K562 (cell line): Measurements from ENCODE around the gene SLC1A2. TPM values are rescaled to one million over a fixed set of nuclear protein-coding genes. Genes with fewer than 3 reads are reported as not detected.

Source experiments
- ATAC-seq: fragments of 200-7000 bp; cut with Tn5 transposase; 3 replicates; pipeline ENCODE4 v1.9.1; 2020; ENCODE audit warnings: moderate library complexity
- BruUV-seq: library from RNA; stranded (reverse); fragments of 400-500 nt; replicated peaks from 2 replicates; lab custom pipeline; 2021; lab: Mats Ljungman, UMichigan
- CTCF ChIA-PET: fragments of 300-600 bp; formaldehyde crosslinking; extraction: SDS; loops from one replicate; lab custom pipeline; 2021; ENCODE audit warnings: low intra/inter-chr PET ratio; lab: Yijun Ruan, JAX
- POLR2A ChIA-PET: fragments of 300-600, 350-650 bp; sonication (Branson Sonifier 250); formaldehyde crosslinking; extraction: SDS; loops from one replicate; lab custom pipeline; 2021; ENCODE audit warnings: antibody characterized with exemption, inconsistent platforms; lab: Yijun Ruan, JAX
- DNase-seq, 4 experiments: peaks; one replicate each; pipeline versions ENCODE4 v3.0.0 to v3.0.0-alpha.2; 2011 to 2018; ENCODE audit warnings: low spot score in 3 of 4, mixed read lengths in 3 of 4; ENCODE audit errors: extremely low read depth in 1 of 4
- FAIRE-seq: peaks from 2 replicates; lab custom pipeline; 2011; peaks lifted over from hg19 to GRCh38; lab: Jason Lieb, UNC
- H2AFZ ChIP-seq: 2 replicates; pipeline ENCODE4 v1.6.0; 2011; ENCODE audit warnings: low read depth, low read length, control low read depth, inconsistent platforms
- H3K27ac ChIP-seq: fragments of 200-600 bp; 3 replicates; pipeline ENCODE4 v1.8.0; 2011; ENCODE audit warnings: low read depth, mild to moderate bottlenecking, control low read depth, inconsistent platforms, low read length, moderate library complexity, mixed read lengths; ENCODE audit errors: extremely low read depth
- H3K27me3 ChIP-seq, 2 experiments: fragments of 300-600 bp in 1 of 2; 2 replicates in 1 of 2; 3 replicates in 1 of 2; pipeline versions ENCODE4 v1.6.0 to v1.8.0; 2011; ENCODE audit warnings: inconsistent platforms in 2 of 2, low read length in 2 of 2, mild to moderate bottlenecking in 1 of 2, mixed read lengths in 1 of 2, moderate library complexity in 1 of 2; ENCODE audit not compliant: control insufficient read depth in 2 of 2, insufficient read depth in 2 of 2
- H3K36me3 ChIP-seq: fragments of 300-600 bp; 3 replicates; pipeline ENCODE4 v1.8.0; 2011; ENCODE audit warnings: mild to moderate bottlenecking, low read length, inconsistent platforms; ENCODE audit not compliant: control insufficient read depth, insufficient read depth
- H3K4me1 ChIP-seq, 2 experiments: fragments of 200-600 bp in 1 of 2; replicated peaks in 1 of 2; 2 replicates in 1 of 2; 3 replicates in 1 of 2; pipeline versions ENCODE4 v1.5.1 to v1.8.0; 2011; ENCODE audit warnings: inconsistent platforms in 2 of 2, low read length in 2 of 2, mild to moderate bottlenecking in 1 of 2, mixed read lengths in 1 of 2, moderate library complexity in 1 of 2; ENCODE audit not compliant: control insufficient read depth in 2 of 2, insufficient read depth in 2 of 2
- H3K4me2 ChIP-seq: 2 replicates; pipeline ENCODE4 v1.6.1; 2011; ENCODE audit warnings: low read length, control low read depth, inconsistent platforms, mixed read lengths; ENCODE audit not compliant: insufficient read depth
- H3K4me3 ChIP-seq: fragments of 200-600 bp; sonication (generic), shearing (Covaris generic); 2 replicates; pipeline ENCODE4 v1.5.1; 2016; ENCODE audit warnings: control low read depth, inconsistent platforms
- H3K79me2 ChIP-seq: fragments of 200-600 bp; 3 replicates; pipeline ENCODE4 v1.8.0; 2011; ENCODE audit warnings: low read length, inconsistent platforms; ENCODE audit not compliant: control insufficient read depth, insufficient read depth
- H3K9ac ChIP-seq, 2 experiments: 2 replicates each; pipeline versions ENCODE4 v1.6.0 to v1.6.1; 2011; ENCODE audit warnings: low read depth in 2 of 2, low read length in 2 of 2, control low read depth in 1 of 2, inconsistent platforms in 1 of 2, mild to moderate bottlenecking in 1 of 2, mixed read lengths in 1 of 2; ENCODE audit not compliant: insufficient read depth in 1 of 2
- H3K9me1 ChIP-seq: one replicate; pipeline ENCODE4 v1.6.0; 2011; ENCODE audit warnings: inconsistent platforms, mild to moderate bottlenecking, low read length, moderate library complexity; ENCODE audit not compliant: control insufficient read depth, insufficient read depth
- H3K9me3 ChIP-seq: replicated peaks from 2 replicates; pipeline ENCODE4 v1.5.1; 2011; ENCODE audit warnings: low read depth, low read length, inconsistent platforms; ENCODE audit not compliant: control insufficient read depth, insufficient read depth
- H4K20me1 ChIP-seq: replicated peaks from 2 replicates; pipeline ENCODE4 v1.6.1; 2011; ENCODE audit warnings: low read length, inconsistent platforms, mixed read lengths; ENCODE audit not compliant: control insufficient read depth, insufficient read depth
- CHD1 ChIP-seq: fragments of 200-600 bp; sonication (generic); IDR thresholded peaks from one replicate; pipeline ENCODE4 v1.6.1; 2012; ENCODE audit warnings: mild to moderate bottlenecking, moderate library complexity, low read length, inconsistent platforms
- HMGN3 ChIP-seq: IDR thresholded peaks from 2 replicates; pipeline ENCODE4 v1.6.1; 2011; ENCODE audit warnings: borderline replicate concordance, low read depth, mild to moderate bottlenecking, mixed read lengths, low read length; ENCODE audit not compliant: insufficient read length; ENCODE audit errors: extremely low read depth
- NFE2L1 ChIP-seq: fragments of 450-650 bp; IDR thresholded peaks from 2 replicates; pipeline ENCODE4 v1.6.1; 2016; ENCODE audit warnings: missing genetic modification characterization, low read depth, mild to moderate bottlenecking, missing compliant biosample characterization, moderate library complexity, borderline replicate concordance
- NR4A1 ChIP-seq, 2 experiments: fragments of 250-450 bp in 1 of 2; fragments of 450-650 bp in 1 of 2; sonication (Bioruptor Pico) in 1 of 2; IDR thresholded peaks; 2 replicates each; pipeline versions ENCODE4 v1.4.0 to v1.6.1; 2016 to 2020; ENCODE audit warnings: mild to moderate bottlenecking in 2 of 2, missing compliant biosample characterization in 1 of 2, missing genetic modification characterization in 1 of 2, moderate library complexity in 1 of 2
- WGBS: fragments of 100-300 bp; shearing (Covaris generic); methylation state at CpG from one replicate; pipeline ENCODE4 v1.1.6; 2016; ENCODE audit warnings: low coverage, mixed read lengths; ENCODE audit not compliant: insufficient coverage; ENCODE audit errors: missing lambda C conversion rate; 5-methylcytosine and 5-hydroxymethylcytosine counted together
- in situ Hi-C: fragments of 300-500 bp; cut with MboI; formaldehyde crosslinking; loops from 4 replicates; pipeline ENCODE4 v1.15.0; 2018; ENCODE audit warnings: inconsistent platforms, mixed read lengths
- intact Hi-C: fragments of 100-400 bp; cut with micrococcal nuclease; formaldehyde crosslinking; loops from 2 replicates; pipeline ENCODE4 v1.14.2; 2022
- polyA plus RNA-seq, 8 experiments: library from polyadenylated mRNA; depleted of rRNA in 4 of 8; stranded (reverse) in 5 of 8; unstranded in 3 of 8; fragments of >200 nt; fragmentation: Nextera tagmentation in 2 of 8; fragmentation: Illumina TruSeq in 1 of 8; extraction: Ambion mirVana in 2 of 8; extraction: Trizol in 1 of 8; gene quantifications; 2 replicates each; pipeline versions ENCODE4 v1.2.1 to v1.2.3, GENCODE V29; 2011 to 2014; ENCODE audit warnings: inconsistent platforms in 1 of 8, missing spikeins in 1 of 8
- total RNA-seq, 7 experiments: library from RNA; depleted of rRNA in 6 of 7; stranded (reverse); fragments of >200 nt in 6 of 7; fragmentation: Illumina TruSeq in 2 of 7; extraction: Trizol in 2 of 7; gene quantifications; 2 replicates each; pipeline versions ENCODE4 v1.2.1 to v1.2.3, GENCODE V29; 2011 to 2021; ENCODE audit warnings: low replicate concordance in 1 of 7
- TF ChIP-seq, protein P1 (sequence below), 2 experiments: fragments of 450-650 bp in 1 of 2; sonication (generic) in 1 of 2; formaldehyde crosslinking in 1 of 2; IDR thresholded peaks; 2 replicates each; pipeline versions ENCODE4 v1.7.1 to v1.9.0; 2016 to 2022; ENCODE audit warnings: inconsistent platforms in 1 of 2, mild to moderate bottlenecking in 1 of 2, missing genetic modification reagents in 1 of 2
- TF ChIP-seq, protein P2 (sequence below): sonication (generic); formaldehyde crosslinking; IDR thresholded peaks from 2 replicates; pipeline ENCODE4 v1.4.0; 2020; ENCODE audit warnings: mild to moderate bottlenecking, missing genetic modification reagents

SLC1A2 gene
- total and polyA plus RNA-seq, 9 of the 15 experiments (the other 6 are each of a cell fraction or from before 2014, with no cell fraction given) = 0.03 to 0.07 (median 0.04) TPM; not detected in 5

DNA sequence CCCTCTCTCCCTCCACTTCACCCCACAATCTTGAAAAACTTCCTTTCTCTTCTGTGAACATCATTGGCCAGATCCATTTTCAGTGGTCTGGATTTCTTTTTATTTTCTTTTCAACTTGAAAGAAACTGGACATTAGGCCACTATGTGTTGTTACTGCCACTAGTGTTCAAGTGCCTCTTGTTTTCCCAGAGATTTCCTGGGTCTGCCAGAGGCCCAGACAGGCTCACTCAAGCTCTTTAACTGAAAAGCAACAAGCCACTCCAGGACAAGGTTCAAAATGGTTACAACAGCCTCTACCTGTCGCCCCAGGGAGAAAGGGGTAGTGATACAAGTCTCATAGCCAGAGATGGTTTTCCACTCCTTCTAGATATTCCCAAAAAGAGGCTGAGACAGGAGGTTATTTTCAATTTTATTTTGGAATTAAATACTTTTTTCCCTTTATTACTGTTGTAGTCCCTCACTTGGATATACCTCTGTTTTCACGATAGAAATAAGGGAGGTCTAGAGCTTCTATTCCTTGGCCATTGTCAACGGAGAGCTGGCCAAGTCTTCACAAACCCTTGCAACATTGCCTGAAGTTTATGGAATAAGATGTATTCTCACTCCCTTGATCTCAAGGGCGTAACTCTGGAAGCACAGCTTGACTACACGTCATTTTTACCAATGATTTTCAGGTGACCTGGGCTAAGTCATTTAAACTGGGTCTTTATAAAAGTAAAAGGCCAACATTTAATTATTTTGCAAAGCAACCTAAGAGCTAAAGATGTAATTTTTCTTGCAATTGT is 188.1 kb downstream of the SLC1A2 start (continued):
- TF ChIP-seq NFE2L1 (tag) = no peak

DNA sequence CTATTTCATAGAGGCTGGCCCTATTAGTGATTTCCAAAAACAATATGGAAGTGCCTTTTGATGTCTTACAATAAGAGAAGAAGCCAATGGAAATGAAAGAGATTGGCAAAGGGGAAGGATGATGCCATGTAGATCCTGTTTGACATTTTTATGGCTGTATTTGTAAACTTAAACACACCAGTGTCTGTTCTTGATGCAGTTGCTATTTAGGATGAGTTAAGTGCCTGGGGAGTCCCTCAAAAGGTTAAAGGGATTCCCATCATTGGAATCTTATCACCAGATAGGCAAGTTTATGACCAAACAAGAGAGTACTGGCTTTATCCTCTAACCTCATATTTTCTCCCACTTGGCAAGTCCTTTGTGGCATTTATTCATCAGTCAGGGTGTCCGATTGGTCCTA is 189.0 kb downstream of the SLC1A2 start:
- DNase-seq (no peak), FAIRE-seq (no peak), ATAC-seq (no peak)
- Histone ChIP-seq H4K20me1 (no peaks in the 10 kb centered on the region; the same call in 1 of the 2 replicates), H3K9me1 (no peaks in the 10 kb centered on the region), H3K9ac (no peak overlapping the region), H3K4me2 (no peak overlapping the region), H2AFZ (no peak overlapping the region), H3K9me3 (no peaks in the 10 kb centered on the region), H3K4me1 (no peaks in the 10 kb centered on the region), H3K36me3 (no peaks in the 10 kb centered on the region), H3K4me3 (no peak overlapping the region), H3K27me3 (0 out of 5 replicates have a peak, but pooled peaks cover 0 to 2% of the 10 kb centered on the region in 2 experiments), H3K27ac (no peak overlapping the region), H3K79me2 (no peaks in the 10 kb centered on the region)
- ChIA-PET CTCF (no interaction called here), POLR2A (no interaction called here)
- intact Hi-C loops = no loop called here
- WGBS = 0% methylated on average over 1 of the region's 1 CpG
- in situ Hi-C loops = loop anchor here (25.0 kb wide), 1 partner anchor 293 kb away; no protein-coding TSS in a partner anchor
- no TSS peak for BruUV-seq
- TF ChIP-seq CHD1 = no peak
- TF ChIP-seq NR4A1 (CRISPR knock-in tag; IDR thresholded peaks at IDR 0.05) = no peak
- no peak for TF ChIP-seq NR4A1 (tag; IDR thresholded peaks at IDR 0.05)
- TF ChIP-seq HMGN3 = no peak
- TF ChIP-seq, protein P1, sequence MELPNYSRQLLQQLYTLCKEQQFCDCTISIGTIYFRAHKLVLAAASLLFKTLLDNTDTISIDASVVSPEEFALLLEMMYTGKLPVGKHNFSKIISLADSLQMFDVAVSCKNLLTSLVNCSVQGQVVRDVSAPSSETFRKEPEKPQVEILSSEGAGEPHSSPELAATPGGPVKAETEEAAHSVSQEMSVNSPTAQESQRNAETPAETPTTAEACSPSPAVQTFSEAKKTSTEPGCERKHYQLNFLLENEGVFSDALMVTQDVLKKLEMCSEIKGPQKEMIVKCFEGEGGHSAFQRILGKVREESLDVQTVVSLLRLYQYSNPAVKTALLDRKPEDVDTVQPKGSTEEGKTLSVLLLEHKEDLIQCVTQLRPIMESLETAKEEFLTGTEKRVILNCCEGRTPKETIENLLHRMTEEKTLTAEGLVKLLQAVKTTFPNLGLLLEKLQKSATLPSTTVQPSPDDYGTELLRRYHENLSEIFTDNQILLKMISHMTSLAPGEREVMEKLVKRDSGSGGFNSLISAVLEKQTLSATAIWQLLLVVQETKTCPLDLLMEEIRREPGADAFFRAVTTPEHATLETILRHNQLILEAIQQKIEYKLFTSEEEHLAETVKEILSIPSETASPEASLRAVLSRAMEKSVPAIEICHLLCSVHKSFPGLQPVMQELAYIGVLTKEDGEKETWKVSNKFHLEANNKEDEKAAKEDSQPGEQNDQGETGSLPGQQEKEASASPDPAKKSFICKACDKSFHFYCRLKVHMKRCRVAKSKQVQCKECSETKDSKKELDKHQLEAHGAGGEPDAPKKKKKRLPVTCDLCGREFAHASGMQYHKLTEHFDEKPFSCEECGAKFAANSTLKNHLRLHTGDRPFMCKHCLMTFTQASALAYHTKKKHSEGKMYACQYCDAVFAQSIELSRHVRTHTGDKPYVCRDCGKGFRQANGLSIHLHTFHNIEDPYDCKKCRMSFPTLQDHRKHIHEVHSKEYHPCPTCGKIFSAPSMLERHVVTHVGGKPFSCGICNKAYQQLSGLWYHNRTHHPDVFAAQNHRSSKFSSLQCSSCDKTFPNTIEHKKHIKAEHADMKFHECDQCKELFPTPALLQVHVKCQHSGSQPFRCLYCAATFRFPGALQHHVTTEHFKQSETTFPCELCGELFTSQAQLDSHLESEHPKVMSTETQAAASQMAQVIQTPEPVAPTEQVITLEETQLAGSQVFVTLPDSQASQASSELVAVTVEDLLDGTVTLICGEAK (IDR thresholded peaks at IDR 0.05) = no peak
- TF ChIP-seq, protein P1 (CRISPR knock-in tag; IDR thresholded peaks at IDR 0.05) = no peak
- TF ChIP-seq, protein P2, sequence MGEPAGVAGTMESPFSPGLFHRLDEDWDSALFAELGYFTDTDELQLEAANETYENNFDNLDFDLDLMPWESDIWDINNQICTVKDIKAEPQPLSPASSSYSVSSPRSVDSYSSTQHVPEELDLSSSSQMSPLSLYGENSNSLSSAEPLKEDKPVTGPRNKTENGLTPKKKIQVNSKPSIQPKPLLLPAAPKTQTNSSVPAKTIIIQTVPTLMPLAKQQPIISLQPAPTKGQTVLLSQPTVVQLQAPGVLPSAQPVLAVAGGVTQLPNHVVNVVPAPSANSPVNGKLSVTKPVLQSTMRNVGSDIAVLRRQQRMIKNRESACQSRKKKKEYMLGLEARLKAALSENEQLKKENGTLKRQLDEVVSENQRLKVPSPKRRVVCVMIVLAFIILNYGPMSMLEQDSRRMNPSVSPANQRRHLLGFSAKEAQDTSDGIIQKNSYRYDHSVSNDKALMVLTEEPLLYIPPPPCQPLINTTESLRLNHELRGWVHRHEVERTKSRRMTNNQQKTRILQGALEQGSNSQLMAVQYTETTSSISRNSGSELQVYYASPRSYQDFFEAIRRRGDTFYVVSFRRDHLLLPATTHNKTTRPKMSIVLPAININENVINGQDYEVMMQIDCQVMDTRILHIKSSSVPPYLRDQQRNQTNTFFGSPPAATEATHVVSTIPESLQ = no peak
